OCI-LY1 (cell line): ENCODE results near the gene LPAR3.

ENCODE experiments used
- CTCF ChIP-seq: fragments of 200-600 bp; sonication (generic), shearing (Covaris generic); IDR thresholded peaks from 2 replicates; pipeline ENCODE4 v1.5.1; 2017; ENCODE audit warnings: mild to moderate bottlenecking, antibody characterized with exemption, low read length, moderate library complexity, mixed read lengths
- EZH2 ChIP-seq: fragments of 200-600 bp; sonication (generic), shearing (Covaris generic); IDR thresholded peaks from 2 replicates; pipeline ENCODE4 v1.8.0; 2017; ENCODE audit warnings: borderline replicate concordance, mixed run types, mild to moderate bottlenecking, antibody characterized with exemption, low read length, moderate library complexity, mixed read lengths

- no peak for TF ChIP-seq CTCF
- TF ChIP-seq EZH2: no peak
These were observed 92.6 kb downstream of the LPAR3 start for GRCh38 chr1:84800090-84801073.
